A549 treated with DMSO at 1 μM for 4 hours (cell line): ENCODE data around the gene SLC9A3. TPM values are rescaled to one million over a fixed set of nuclear protein-coding genes. Genes with fewer than 3 reads are reported as not detected.

Experiments
- total RNA-seq: library from RNA; stranded (reverse); fragments of 200-300 nt; extraction: Qiagen RNA extraction; gene quantifications from 5 replicates; pipeline ENCODE4 v1.2.3, GENCODE V29; 2022; ENCODE audit warnings: low read depth

SLC9A3 gene
- total RNA-seq, result 2.1 to 2.8 TPM (median 2.5 TPM) in 5 replicates

DNA sequence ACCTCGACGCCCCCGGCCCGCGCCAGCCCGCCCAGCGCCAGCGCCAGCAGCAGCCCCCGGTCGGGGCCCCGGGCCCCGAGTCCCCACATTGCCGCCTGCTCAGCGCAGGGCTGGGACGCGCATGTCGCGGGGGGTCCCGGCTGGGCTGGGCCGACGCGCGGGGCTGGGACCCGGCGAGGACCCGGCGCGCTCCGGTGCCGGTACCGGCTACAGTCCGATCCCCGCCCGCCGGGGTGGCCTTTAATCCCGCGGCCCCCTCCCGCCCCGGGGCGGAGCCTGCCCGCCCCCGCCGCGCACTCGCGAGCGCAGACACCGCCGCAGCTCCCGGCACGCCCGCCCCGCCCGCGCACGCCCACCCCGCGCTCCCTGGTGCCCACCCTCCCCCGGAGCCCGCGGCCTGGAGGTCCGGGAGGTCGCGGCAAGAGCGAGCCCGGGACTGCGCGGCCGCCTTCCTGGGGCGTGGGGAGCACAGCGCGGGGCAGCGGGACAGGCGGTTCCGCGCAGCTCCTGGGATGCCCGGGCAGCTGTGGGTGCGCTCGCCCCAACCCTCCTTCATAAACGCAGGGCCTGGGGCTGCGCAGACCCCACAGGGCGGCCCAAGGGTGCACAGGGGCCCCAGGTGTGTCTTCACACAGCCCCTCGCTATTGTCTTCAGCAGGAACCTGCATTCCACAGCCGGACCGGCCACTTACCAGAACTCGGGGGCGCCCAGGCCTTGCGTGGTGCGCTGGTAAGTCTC is at the start of gene SLC9A3:
Gene SLC9A3, minus strand, starts transcription at position 216 of the 739 bp plus-strand sequence.

DNA sequence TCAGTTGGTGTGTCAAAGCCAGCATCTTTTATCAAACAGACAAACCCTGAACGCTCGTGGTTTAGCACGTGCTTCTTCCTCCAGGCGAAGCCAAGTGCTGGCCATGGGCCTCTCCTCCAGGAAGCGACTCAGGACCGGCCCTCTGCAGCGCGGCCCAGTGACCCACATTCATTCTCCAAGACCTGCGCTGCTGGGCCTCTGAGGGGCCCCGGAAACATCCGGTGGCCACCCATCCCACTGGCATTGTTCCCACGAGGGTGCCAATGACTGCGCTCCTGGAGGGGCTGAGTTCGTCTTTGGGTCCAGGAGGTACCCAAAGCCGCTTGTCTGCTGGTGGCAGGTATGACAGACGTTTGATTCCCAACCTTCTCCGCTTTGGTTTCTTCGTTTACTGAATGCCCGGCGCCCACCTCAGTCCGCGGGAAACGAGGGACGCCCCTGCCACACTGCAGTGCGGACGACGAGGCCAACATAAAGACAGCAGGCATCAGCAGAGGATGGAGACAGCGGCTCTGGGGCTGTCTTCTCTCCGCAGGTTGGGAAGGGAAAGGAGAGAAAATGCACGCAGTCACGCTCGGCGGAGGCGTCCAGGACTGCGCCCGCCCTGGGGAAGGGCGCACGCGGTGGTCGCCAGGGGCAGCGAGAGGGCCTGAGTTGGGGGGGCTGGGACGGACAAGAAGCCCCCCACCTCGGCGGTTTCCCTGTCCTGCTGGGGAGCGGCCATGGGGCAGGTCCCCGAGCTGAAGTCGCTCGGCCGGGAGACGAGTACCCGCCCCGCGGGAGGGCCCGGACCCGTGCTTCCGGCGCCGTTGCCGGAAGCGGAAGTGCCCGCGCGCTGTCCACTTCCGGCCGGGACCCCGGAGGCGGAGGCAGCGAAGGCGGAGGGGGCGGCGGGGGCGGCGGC is 81.7 kb downstream of the SLC9A3 start, which contains the start of gene EXOC3:
Gene EXOC3, plus strand, starts transcription at position 842 of the 904 bp plus-strand sequence. CDS start 3,030 bp downstream, outside the sequence.

Other genes starting within 250 kb of the SLC9A3 start
- 3.5 to 4.3 TPM (median 3.6 TPM) in 5 replicates for gene AHRR, start 202.7 kb downstream of the SLC9A3 start, total RNA-seq
- gene EXOC3, start 81.3 kb downstream of the SLC9A3 start, total RNA-seq, result 27.9 to 32.7 TPM (median 32.2 TPM) in 5 replicates
- gene CEP72, start 87.9 kb upstream of the SLC9A3 start, total RNA-seq, result 8.8 to 11.1 TPM (median 10.9 TPM) in 5 replicates
- 5.1 to 6.4 TPM (median 5.5 TPM) in 5 replicates for gene TPPP, start 168.9 kb upstream of the SLC9A3 start, total RNA-seq